ENCODE measurements around the gene KLHDC7A.

The KLHDC7A gene

GRCh38 chr1:18508084-18508483 lies 27.4 kb downstream of the KLHDC7A start:
- no peak for DNase-seq (ENCODE audit: low read depth in 3 of 3)

GRCh38 chr1:18511149-18511873 lies 30.6 kb downstream of the KLHDC7A start:
- no peak for DNase-seq (ENCODE audit: low read depth in 3 of 3)

- DNase-seq (ENCODE audit: low read depth in 3 of 3), result no peak
Observed at GRCh38 chr1:18511874-18512150, 31.1 kb downstream of the KLHDC7A start.

- no peak for DNase-seq (ENCODE audit: low read depth in 3 of 3)
Observed at GRCh38 chr1:18512883-18513282, 32.2 kb downstream of the KLHDC7A start.

GRCh38 chr1:18513995-18514394 lies 33.3 kb downstream of the KLHDC7A start:
- no peak for DNase-seq (ENCODE audit: low read depth in 3 of 3)

GRCh38 chr1:18515120-18515667 lies 34.5 kb downstream of the KLHDC7A start:
- no peak for DNase-seq (ENCODE audit: low read depth in 3 of 3)

- no peak for DNase-seq (ENCODE audit: low read depth in 3 of 3)
Observed at GRCh38 chr1:18516473-18516872, 35.7 kb downstream of the KLHDC7A start.

GRCh38 chr1:18526436-18527275 lies 45.9 kb downstream of the KLHDC7A start:
- DNase-seq (ENCODE audit: low read depth in 3 of 3), result no peak

GRCh38 chr1:18527514-18527913 lies 46.8 kb downstream of the KLHDC7A start:
- DNase-seq (ENCODE audit: low read depth in 3 of 3), result no peak

- no peak for DNase-seq (ENCODE audit: low read depth in 3 of 3)
Observed at GRCh38 chr1:18527921-18528320, 47.2 kb downstream of the KLHDC7A start.

- DNase-seq (ENCODE audit: low read depth in 3 of 3), result no peak
Observed at GRCh38 chr1:18528616-18529015, 47.9 kb downstream of the KLHDC7A start.

GRCh38 chr1:18529714-18530113 lies 49.0 kb downstream of the KLHDC7A start:
- no peak for DNase-seq (ENCODE audit: low read depth in 3 of 3)

GRCh38 chr1:18530587-18531502 lies 50.1 kb downstream of the KLHDC7A start:
- DNase-seq (ENCODE audit: low read depth in 3 of 3), result no peak

GRCh38 chr1:18531503-18531845 lies 50.7 kb downstream of the KLHDC7A start:
- no peak for DNase-seq (ENCODE audit: low read depth in 3 of 3)

GRCh38 chr1:18532390-18533170 lies 51.9 kb downstream of the KLHDC7A start:
- DNase-seq (ENCODE audit: low read depth in 3 of 3), result no peak

GRCh38 chr1:18533259-18533658 lies 52.5 kb downstream of the KLHDC7A start:
- no peak for DNase-seq (ENCODE audit: low read depth in 3 of 3)

- no peak for DNase-seq (ENCODE audit: low read depth in 3 of 3)
Observed at GRCh38 chr1:18534810-18535205, 54.1 kb downstream of the KLHDC7A start.
